Neutrophil (primary cell): ENCODE results near the gene FOXC1.

Experiments used
- H3K27ac ChIP-seq: fragments of 200-600 bp; sonication (generic); 2 replicates; pipeline ENCODE4 v1.5.1; 2016; ENCODE audit warnings: mild to moderate bottlenecking, moderate library complexity
- H3K27me3 ChIP-seq: fragments of 200-600 bp; sonication (generic); 2 replicates; pipeline ENCODE4 v1.6.0; 2016; ENCODE audit warnings: mild to moderate bottlenecking
- H3K36me3 ChIP-seq: fragments of 200-600 bp; sonication (generic); 2 replicates; pipeline ENCODE4 v1.5.1; 2017
- H3K4me1 ChIP-seq, 2 experiments: fragments of 200-600 bp in 1 of 2; sonication (generic) in 1 of 2; 1 replicate in 1 of 2; 2 replicates in 1 of 2; pipeline versions ENCODE4 v1.5.1 to v1.6.1; 2013 to 2016; ENCODE audit warnings: low read depth in 1 of 2, low read length in 1 of 2, mild to moderate bottlenecking in 1 of 2, moderate library complexity in 1 of 2; ENCODE audit not compliant: control insufficient read depth in 1 of 2, insufficient read depth in 1 of 2
- H3K4me3 ChIP-seq, 2 experiments: fragments of 200-600 bp in 1 of 2; sonication (generic) in 1 of 2; 1 replicate in 1 of 2; 2 replicates in 1 of 2; pipeline ENCODE4 v1.5.1; 2013 to 2016; ENCODE audit warnings: low read depth in 1 of 2, low read length in 1 of 2, mild to moderate bottlenecking in 1 of 2, moderate library complexity in 1 of 2
- H3K9me3 ChIP-seq: fragments of 200-600 bp; sonication (generic); 2 replicates; pipeline ENCODE4 v1.5.1; 2016
- TF ChIP-seq, protein P1 (sequence below): fragments of 200-600 bp; sonication (generic); IDR thresholded peaks from 2 replicates; pipeline ENCODE4 v1.5.1; 2016; ENCODE audit warnings: antibody characterized with exemption

FOXC1 gene

DNA sequence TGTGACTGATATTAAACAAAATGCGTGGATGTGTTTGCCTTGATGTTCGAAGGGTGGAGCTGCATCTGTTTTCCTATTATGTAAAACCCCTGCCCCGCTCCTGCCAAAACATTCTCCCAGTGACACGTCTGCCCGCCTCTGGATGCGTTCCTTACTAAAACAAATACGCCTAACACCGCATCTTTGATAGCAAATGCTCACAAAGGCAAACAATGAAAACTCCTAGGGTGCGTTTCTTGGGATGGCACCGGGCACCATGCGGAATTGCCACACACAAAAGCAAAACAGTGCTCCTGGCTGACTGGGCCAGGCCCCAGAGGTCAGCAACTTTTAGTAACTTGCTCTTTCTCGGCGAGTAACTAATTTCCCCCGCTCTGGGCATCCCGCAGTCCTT lies 9.0 kb upstream of the FOXC1 start:
- H3K4me3 ChIP-seq, result no peak overlapping the region
- H3K9me3 ChIP-seq, result no peaks in the 10 kb centered on the region
- H3K4me1 ChIP-seq, result peaks cover 19 to 24% of the 10 kb centered on the region in 2 experiments
- TF ChIP-seq, protein P1, sequence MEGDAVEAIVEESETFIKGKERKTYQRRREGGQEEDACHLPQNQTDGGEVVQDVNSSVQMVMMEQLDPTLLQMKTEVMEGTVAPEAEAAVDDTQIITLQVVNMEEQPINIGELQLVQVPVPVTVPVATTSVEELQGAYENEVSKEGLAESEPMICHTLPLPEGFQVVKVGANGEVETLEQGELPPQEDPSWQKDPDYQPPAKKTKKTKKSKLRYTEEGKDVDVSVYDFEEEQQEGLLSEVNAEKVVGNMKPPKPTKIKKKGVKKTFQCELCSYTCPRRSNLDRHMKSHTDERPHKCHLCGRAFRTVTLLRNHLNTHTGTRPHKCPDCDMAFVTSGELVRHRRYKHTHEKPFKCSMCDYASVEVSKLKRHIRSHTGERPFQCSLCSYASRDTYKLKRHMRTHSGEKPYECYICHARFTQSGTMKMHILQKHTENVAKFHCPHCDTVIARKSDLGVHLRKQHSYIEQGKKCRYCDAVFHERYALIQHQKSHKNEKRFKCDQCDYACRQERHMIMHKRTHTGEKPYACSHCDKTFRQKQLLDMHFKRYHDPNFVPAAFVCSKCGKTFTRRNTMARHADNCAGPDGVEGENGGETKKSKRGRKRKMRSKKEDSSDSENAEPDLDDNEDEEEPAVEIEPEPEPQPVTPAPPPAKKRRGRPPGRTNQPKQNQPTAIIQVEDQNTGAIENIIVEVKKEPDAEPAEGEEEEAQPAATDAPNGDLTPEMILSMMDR, result no peak
- no peaks in the 10 kb centered on the region for H3K36me3 ChIP-seq
- peaks cover 100% of the 10 kb centered on the region for H3K27me3 ChIP-seq
- H3K27ac ChIP-seq, result no peak overlapping the region

DNA sequence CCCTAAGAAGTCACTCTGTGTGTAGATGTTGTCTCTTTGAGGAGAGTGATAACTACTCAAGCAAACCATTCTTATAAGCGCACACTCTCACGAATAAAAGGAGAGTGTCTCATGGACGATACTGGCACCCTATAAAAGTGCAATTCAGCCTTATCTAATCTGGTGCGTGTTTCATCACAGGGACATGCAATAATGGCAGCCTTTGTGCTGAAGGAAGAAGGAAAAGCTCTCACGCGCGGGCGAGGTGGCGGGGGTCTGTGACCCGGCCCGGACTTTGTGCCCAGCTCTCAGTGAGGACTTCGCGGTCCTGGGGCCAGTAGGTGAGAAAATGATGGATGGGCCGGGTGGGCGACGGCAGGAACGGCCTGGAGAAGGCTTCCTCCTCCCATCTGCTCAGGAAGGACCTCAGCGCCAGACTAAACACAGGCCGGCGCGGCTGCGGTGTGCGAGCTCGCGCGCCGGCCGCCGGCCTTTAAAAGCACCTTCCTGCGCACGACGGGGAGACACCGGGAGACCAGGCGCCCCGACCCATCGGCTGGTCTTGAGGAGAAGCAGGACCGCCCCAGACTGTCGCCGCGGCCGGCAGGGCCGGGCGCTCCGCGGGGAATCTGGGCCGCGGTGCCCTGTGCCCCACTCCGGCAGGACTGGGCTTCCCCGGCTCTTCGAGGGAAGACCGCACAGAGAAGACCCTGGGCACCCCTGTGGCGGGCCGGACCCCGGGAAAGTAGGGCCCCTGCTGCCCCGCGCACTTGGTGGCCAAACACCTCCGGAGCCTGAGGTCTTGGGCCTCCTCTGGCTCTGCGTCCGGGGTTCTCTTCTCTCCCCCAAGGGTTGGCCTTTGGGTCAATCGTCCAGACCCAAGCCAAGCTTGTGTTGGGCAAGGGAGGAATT lies 8.3 kb upstream of the FOXC1 start:
- Histone ChIP-seq H3K27me3 (peaks cover 100% of the 10 kb centered on the region), H3K27ac (no peak overlapping the region)
- TF ChIP-seq, protein P1, result no peak

DNA sequence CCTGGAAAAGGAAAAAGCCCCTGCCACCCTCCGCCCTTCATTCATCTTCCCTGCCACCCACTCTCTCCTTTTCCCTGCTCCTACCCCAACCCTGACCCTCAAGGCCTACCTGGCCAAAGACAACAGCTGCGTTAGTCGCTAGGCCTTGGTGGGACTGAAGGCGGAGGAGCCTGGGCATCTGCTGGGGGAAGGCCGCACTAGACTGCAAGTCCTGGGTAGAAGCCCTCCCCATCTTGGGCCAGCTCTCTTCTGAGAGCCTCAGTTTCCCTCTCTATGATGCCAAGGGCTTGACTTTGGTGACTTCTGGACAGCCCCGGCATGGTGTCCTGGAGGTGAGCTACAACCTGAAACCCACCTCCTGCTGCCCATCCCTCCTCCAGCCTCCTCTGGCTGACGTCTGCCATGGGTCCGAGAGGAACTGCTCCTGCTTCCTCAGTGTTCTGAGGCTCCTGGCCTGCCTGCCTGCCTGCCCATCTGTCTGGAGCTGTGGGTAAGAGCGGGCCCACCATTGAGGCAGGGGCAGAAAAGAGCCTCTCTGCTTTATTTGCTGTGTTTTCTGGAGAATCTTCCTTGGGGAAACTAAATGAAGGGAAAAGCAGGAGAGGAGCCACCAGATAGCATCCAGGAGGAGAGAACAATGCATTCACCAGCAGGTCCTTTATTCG lies 7.5 kb upstream of the FOXC1 start:
- Histone ChIP-seq H3K4me1 (peaks cover 20 to 29% of the 10 kb centered on the region in 2 experiments), H3K4me3 (no peak overlapping the region), H3K27ac (no peak overlapping the region), H3K27me3 (peaks cover 100% of the 10 kb centered on the region), H3K36me3 (no peaks in the 10 kb centered on the region), H3K9me3 (no peaks in the 10 kb centered on the region)
- TF ChIP-seq, protein P1, result no peak

More for the DNA sequence above, 8.3 kb upstream of the FOXC1 start:
- Histone ChIP-seq H3K9me3 (no peaks in the 10 kb centered on the region), H3K36me3 (no peaks in the 10 kb centered on the region), H3K4me3 (no peak overlapping the region), H3K4me1 (peaks cover 14 to 22% of the 10 kb centered on the region in 2 experiments)

DNA sequence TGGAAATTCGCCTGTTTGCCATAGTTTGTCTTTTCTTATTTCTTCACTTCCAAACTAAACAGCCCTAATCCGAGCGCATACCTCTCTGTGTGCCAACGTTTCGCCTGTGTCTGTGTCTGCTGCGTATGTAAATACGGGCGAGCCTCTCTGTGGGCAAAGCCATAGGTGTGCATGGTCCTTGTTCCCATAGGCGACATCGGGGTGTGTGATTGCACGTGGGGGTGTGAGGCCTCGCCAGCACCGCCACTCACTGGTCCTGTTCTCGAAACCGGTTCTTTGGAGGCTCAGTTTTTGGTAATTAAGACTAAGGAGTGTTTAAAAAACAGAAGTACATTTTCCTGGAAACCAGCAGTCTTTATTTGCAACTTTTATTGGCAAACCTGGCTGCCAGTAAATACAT lies 6.0 kb upstream of the FOXC1 start:
- no peaks in the 10 kb centered on the region for H3K9me3 ChIP-seq
- no peaks in the 10 kb centered on the region for H3K36me3 ChIP-seq
- H3K4me3 ChIP-seq, result no peak overlapping the region
- TF ChIP-seq, protein P1, result no peak
- peaks cover 100% of the 10 kb centered on the region for H3K27me3 ChIP-seq
- peaks cover 35 to 44% of the 10 kb centered on the region in 2 experiments for H3K4me1 ChIP-seq
- no peak overlapping the region for H3K27ac ChIP-seq

DNA sequence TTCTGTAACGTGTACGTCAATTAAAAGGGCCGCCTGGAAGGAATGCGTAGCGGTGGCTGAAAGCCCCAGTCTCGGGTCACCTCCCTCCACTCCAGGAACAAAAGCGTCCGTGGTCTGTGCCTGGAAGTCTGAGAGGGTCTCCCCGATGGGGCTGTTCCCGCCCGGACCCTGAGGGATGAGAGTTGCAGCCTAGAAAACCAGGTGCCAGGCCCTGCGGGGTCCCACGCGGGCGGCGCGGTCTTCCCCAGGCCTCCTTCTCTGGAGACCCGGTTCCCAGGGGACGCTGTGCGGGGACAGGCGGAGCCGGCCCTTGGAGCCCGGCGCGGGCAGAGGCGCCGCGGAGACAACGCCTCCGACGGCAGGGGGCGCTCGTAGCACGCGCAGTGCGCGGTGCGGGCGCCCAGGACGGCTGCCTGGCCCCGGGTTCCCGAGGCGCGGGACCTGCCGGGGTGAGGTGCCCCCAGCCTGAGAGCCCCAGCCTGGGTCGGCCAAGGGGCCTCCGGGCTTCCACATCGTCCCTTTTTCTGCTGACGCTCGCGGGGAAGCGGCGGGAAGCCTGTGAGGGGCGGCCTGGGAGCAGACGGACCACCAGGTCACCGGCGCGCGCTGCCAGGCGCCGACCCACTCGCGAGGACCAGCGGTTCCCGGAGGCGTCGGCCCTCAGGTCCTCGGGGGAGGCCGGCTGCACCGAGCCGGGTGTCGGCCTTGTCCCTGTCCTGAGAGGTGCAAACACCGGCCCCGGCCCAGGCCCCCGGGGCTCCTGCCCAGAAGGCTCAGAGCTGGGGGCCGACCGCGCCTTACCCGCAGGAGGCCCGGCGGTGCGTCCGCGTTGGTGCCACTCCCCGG lies 5.3 kb upstream of the FOXC1 start:
- H3K4me3 ChIP-seq, result peak overlapping the region; percentile 45 to 75
- H3K9me3 ChIP-seq, result no peaks in the 10 kb centered on the region
- TF ChIP-seq, protein P1, result peak; percentile 77
- H3K27ac ChIP-seq, result no peak overlapping the region
- no peaks in the 10 kb centered on the region for H3K36me3 ChIP-seq
- peaks cover 100% of the 10 kb centered on the region for H3K27me3 ChIP-seq
- peaks cover 42 to 51% of the 10 kb centered on the region in 2 experiments for H3K4me1 ChIP-seq
